Measurements from ENCODE around the gene PLXNC1. TPM values are rescaled to one million over a fixed set of nuclear protein-coding genes. Genes with fewer than 3 reads are reported as not detected.

Gene PLXNC1
- total RNA-seq, 2 donors from 2014 or later: 2.0 to 3.0 TPM

GRCh38 chr12:94123127-94123526 lies 25.2 kb upstream of the PLXNC1 start:
- H3K27ac ChIP-seq: no peak overlapping the region
- no peaks in the 10 kb centered on the region for H3K9me3 ChIP-seq
- H3K4me3 ChIP-seq: no peak overlapping the region
- TF ChIP-seq CTCF (IDR thresholded peaks at IDR 0.05): no peak
- H3K27me3 ChIP-seq: no peaks in the 10 kb centered on the region
- no peaks in the 10 kb centered on the region for H3K36me3 ChIP-seq
- H3K4me1 ChIP-seq: no peaks in the 10 kb centered on the region
- DNase-seq (ENCODE audit: low spot score): no peak

GRCh38 chr12:94126067-94126466 lies 22.3 kb upstream of the PLXNC1 start:
- Histone ChIP-seq H3K9me3 (no peaks in the 10 kb centered on the region), H3K27ac (no peak overlapping the region), H3K4me1 (no peaks in the 10 kb centered on the region)

GRCh38 chr12:94127239-94128131 lies 20.9 kb upstream of the PLXNC1 start:
- DNase-seq (ENCODE audit: low spot score): no peak
- H3K27me3 ChIP-seq: no peaks in the 10 kb centered on the region
- TF ChIP-seq CTCF (IDR thresholded peaks at IDR 0.05): no peak
- no peak overlapping the region for H3K4me3 ChIP-seq
- no peaks in the 10 kb centered on the region for H3K4me1 ChIP-seq
- no peak overlapping the region for H3K27ac ChIP-seq
- H3K36me3 ChIP-seq: no peaks in the 10 kb centered on the region
- no peaks in the 10 kb centered on the region for H3K9me3 ChIP-seq

More at GRCh38 chr12:94126067-94126466, 22.3 kb upstream of the PLXNC1 start:
- Histone ChIP-seq H3K36me3 (no peaks in the 10 kb centered on the region), H3K4me3 (no peak overlapping the region), H3K27me3 (no peaks in the 10 kb centered on the region)
- no peak for TF ChIP-seq CTCF (IDR thresholded peaks at IDR 0.05)
- DNase-seq (ENCODE audit: low spot score): no peak

- no peaks in the 10 kb centered on the region for H3K4me1 ChIP-seq
- no peak for DNase-seq (ENCODE audit: low spot score)
- H3K27me3 ChIP-seq: no peaks in the 10 kb centered on the region
- H3K27ac ChIP-seq: no peak overlapping the region
- H3K4me3 ChIP-seq: no peak overlapping the region
- H3K9me3 ChIP-seq: no peaks in the 10 kb centered on the region
- TF ChIP-seq CTCF (IDR thresholded peaks at IDR 0.05): no peak
- no peaks in the 10 kb centered on the region for H3K36me3 ChIP-seq
These were observed 20.1 kb upstream of the PLXNC1 start for GRCh38 chr12:94128280-94128679.

GRCh38 chr12:94133964-94134795 lies 14.2 kb upstream of the PLXNC1 start:
- no peaks in the 10 kb centered on the region for H3K36me3 ChIP-seq
- no peaks in the 10 kb centered on the region for H3K9me3 ChIP-seq
- no peak overlapping the region for H3K4me3 ChIP-seq
- H3K27me3 ChIP-seq: no peaks in the 10 kb centered on the region
- no peaks in the 10 kb centered on the region for H3K4me1 ChIP-seq
- DNase-seq (ENCODE audit: low spot score): no peak
- TF ChIP-seq CTCF (IDR thresholded peaks at IDR 0.05): peak; percentile 65 to 90
- H3K27ac ChIP-seq: no peak overlapping the region
